NCI-H226 (cell line): Measurements from ENCODE around the gene EIF3CL.
"Not testable (repeated sequence)": the region's sequence is repeated elsewhere in the genome, so short reads cannot be mapped to it uniquely, and the experiment has no call there.

Source experiments
- DNase-seq: peaks from one replicate; pipeline ENCODE4 v3.0.0-alpha.2; 2015

Gene EIF3CL

GRCh38 chr16:28403220-28404072 is at the start of gene EIF3CL:
Gene EIF3CL, minus strand, starts transcription at chr16:28403841. Its CDS starts 223 bp downstream, at chr16:28403618.
- not testable (repeated sequence) for DNase-seq

- DNase-seq = not testable (repeated sequence)
These were observed 43.4 kb upstream of the EIF3CL start for GRCh38 chr16:28447081-28447480.

DNA sequence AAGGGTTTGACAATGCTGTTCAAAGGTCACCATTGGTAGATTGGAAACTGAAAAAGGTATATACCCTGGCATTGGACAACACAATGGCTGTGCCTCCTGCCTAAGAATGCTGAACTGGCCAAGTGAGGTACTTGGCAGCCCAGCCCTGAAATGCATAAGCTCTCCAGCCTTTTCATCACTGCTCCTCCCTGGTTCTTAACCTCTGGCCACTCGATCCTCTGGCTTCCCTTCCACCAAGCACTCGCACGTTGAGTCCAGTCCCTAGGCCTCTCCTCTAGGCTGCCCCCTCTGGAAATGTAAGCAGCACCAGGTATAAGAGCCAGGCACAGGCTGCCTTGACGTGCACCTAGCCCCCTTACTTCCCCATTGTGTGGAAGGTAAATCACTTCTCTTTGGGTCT is 42.7 kb upstream of the EIF3CL start:
- DNase-seq = not testable (repeated sequence)

DNA sequence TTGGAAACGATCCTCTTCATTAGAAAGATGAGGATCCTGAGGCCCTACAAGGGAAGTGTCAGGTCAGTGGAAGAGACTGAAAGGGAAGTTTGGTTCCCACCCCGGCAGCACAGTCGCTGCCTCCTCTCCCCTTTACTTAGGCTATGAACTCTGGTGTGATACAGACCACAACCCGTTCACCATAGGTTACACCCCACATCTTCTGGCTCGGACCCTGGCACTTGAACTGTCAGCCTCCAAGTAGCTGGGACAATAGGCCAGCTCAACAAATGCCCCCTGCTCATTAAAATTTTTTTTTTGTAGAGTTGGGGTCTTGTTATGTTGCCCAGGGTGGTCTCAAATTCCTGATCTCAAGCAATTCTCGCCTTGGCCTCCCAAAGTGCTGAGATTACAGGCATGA is 40.3 kb upstream of the EIF3CL start:
- not testable (repeated sequence) for DNase-seq

DNA sequence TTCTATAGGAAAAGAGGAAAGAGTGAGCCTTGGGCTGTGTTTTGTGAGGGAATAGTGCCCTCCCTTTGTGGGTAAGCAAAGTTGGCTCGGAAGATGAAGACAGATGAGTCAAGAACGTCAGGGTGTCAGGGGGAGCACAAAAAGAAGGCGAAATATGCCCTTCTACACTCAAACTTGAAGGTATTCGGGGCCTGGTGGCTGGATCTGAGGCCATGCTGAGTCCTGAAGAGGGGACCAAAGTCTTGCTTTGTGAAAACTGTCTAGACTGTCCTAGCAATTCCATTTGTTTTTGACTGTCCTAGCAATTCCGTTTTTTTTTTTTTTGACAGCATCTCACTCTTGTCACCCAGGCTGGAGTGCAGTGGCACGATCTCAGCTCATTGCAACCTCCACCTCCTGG is 35.3 kb upstream of the EIF3CL start:
- DNase-seq = not testable (repeated sequence)

GRCh38 chr16:28435340-28435739 is 31.7 kb upstream of the EIF3CL start:
- DNase-seq = not testable (repeated sequence)

DNA sequence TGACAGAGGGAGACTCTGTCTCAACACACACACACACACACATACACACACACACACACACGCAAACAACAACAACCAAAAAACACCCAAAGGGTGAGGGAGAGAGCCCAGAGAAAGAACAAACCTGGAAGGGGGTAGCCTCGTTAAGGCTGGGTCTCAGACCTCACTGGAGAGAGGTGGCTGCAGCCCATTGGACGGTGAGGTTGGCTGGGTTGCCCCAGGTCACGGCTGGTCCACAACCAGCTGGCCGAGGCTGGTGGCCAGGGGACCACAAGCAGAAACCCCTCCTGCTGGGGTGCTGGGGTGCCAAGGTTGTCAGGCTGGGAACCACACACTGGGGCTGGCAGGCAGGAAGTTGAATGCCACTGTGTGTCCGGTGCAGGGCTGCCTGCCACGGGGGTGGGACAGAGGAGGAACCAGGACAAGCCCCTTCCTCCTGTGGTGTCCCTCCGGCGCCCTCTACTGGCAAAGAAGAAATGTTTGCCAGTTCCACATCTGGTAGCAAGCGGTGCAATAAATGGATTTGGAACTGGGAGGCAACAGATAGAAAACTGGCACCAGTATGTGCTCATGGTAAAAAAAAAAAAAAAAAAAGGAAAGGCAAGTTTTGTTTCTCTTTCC is 22.5 kb upstream of the EIF3CL start:
- DNase-seq = not testable (repeated sequence)

DNA sequence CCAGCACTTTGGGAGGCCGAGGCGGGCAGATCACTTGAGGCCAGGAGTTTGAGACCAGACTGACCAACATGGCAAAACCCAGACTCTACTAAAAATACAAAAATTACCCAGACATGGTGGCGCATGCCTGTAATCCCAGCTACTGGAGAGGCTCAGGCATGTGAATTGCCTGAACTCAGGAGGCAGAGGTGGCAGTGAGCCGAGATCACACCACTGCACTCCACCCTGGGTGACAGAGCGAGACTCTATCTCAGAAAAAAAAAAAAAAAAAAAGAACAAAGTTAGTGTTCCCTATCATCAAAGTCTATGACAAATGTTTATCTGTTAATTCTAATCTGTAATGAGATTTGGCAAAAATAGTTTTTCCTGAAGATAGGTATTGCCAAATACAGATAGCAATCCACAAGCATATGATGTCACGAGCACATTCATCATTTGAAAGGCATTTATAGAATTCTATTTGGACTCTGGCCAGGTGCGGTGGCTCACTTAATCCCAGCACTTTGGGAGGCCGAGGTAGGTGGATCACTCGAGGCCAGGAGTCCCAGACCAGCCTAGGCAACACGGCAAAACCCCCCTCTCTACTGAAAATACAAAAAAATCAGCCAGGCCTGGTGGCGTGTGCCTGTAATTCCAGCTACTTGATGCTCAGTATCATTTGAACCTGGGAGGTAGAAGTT is 17.6 kb upstream of the EIF3CL start:
- not testable (repeated sequence) for DNase-seq

GRCh38 chr16:28417033-28417432 is 13.4 kb upstream of the EIF3CL start:
- not testable (repeated sequence) for DNase-seq

- not testable (repeated sequence) for DNase-seq
These were observed 10.9 kb upstream of the EIF3CL start for GRCh38 chr16:28414530-28414929.

DNA sequence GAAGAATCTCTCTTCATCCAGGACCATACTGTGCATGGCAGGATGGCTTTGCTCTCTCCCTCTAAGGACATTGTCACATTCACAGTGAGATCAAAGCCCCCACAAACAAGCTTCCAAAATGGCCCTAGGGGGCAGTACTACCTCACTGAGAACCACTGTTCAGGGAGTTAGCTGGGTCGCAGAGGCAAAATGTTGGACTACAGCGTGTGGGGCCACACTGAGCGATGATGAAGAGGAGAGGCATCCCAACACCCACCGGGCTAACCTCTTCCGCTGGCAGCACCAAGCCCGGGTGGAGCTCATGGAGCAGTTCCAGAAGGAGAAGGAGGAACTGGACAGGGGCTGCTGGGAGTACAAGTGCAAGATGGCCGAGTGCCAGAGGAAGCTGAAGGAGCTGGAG is 9.9 kb upstream of the EIF3CL start:
- DNase-seq = not testable (repeated sequence)

DNA sequence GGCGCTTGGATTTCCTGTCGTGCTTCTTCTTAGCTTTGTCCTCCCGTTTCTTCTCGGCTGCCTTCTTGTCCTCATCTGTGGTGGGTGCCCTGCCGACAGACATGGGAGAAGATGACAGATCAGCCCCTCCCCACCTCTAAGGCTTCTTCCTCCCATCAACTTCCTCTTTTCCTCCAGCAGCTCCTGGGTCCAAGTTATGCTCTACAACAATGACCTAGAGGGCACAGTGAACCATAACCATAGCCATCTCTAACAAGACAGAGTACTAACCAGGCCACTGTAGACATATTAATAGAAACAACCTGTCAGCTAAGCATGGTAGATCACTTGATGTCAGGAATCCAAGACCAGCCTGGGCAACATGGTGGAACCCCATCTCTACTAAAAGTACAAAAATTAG is 11.6 kb downstream of the EIF3CL start:
- DNase-seq = not testable (repeated sequence)

DNA sequence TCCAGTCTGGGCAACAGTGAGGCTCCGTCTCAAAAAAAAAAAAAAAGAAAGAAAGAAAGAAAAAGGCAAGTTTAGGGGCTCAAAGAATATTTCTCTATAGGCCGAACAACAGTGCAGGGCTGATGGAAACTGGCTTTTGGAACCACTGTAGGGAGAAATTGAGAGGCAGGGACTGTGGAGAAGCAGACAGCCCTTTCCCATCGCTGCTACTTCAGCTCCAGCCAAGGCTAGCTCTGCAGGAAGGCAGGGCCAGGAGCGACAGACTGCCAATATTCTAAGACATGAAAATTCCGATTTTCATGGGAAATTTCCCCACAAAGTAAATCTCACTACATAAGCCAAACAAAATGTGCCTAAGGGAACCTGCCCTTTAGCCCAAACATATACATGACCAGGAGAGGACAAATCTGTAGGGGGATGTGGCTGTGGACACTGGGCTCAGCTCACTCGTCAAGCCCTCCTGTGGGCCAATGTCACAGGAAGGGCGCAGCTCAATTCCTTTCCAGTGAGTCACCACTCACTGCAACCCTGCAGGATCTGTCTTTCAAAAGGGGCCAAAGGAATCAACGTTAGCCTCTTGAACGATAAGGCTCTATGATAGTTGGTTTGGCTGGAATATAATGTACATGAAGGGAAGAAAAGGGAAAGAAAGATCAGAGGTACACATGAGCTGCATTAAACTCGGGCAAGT is 21.3 kb downstream of the EIF3CL start:
- DNase-seq = not testable (repeated sequence)

- DNase-seq = not testable (repeated sequence)
These were observed 25.8 kb downstream of the EIF3CL start for GRCh38 chr16:28377822-28378221.

DNA sequence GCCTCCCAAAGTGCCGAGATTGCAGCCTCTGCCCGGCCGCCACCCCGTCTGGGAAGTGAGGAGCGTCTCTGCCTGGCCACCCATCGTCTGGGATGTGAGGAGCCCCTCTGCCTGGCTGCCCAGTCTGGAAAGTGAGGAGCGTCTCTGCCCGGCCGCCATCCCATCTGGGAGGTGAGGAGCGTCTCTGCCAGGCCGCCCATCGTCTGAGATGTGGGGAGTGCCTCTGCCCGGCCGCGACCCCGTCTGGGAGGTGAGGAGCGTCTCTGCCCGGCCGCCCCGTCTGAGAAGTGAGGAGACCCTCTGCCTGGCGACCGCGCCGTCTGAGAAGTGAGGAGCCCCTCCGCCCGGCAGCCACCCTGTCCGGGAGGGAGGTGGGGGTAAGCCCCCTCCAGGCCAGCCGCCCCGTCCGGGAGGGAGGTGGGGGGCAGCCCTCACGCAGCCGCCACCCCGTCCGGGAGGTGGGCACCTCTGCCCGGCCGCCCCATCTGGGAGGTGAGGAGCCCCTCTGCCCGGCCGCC is 26.5 kb downstream of the EIF3CL start:
- not testable (repeated sequence) for DNase-seq

- not testable (repeated sequence) for DNase-seq
These were observed 28.5 kb downstream of the EIF3CL start for GRCh38 chr16:28375115-28375514.

- DNase-seq = not testable (repeated sequence)
These were observed 29.4 kb downstream of the EIF3CL start for GRCh38 chr16:28374281-28374680.

DNA sequence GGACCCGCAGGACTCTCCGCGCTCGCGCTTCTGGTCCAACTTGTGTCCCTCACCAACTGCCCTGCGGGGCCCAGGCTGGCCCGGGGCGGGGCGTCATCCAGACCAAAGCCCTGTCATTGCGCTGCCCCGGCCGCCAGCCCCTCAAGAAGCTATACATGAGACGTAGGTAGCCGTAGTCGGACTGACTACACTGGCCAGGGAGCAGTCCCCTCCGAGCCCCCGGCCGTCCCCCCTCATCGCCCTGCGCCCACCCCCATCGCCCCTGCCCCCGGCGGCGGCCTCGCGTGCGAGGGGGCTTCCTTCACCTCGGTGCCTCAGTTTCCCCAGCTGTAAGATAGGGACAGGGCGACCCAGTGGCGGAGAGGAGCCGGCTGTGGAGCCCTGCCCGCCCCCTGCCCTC is 35.7 kb downstream of the EIF3CL start:
- not testable (repeated sequence) for DNase-seq

DNA sequence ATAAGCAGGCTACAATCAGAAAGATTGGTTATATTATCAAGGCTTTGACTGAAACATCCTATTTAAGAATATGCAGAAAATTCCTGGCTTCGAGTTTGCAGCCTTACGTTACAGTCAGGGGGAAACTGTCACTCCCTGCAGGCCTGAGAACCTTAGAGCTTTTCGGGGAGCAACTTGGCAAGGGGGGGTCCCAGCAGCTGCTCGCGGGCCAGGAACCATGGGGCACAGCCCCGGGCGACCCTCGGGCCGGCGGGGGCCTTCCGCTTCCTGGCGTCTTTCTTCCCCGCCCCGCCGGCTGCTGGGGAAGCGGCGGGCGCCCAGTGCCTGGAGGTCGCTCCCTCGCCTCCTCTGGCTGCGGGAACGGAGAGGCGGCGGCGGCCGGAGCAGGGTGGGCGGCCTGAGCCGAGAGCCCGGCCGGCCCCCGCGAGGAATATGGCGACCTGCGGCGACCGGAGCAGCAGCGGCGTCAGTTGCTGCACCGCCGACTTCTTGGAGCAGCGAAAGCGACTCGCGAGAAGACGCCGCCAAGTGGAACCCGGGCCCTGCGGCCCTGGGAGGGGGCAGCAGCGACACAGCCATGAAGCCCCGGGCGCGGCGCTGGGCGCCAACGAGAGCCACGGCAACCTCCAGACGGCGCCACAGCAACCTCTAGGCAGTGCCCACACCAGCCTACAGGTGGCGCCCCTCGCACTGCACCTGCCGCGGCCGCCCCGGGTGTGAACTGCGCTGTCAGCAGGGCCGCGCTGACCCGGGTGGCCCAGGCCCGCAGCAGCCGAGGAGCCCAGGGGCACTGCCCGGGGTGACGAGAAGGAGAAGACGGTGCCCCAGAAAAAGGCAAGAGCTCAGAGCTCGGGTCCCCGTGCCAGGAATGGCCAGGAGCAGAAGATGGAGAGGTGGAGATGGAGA is 39.1 kb downstream of the EIF3CL start:
- not testable (repeated sequence) for DNase-seq

GRCh38 chr16:28363408-28363807 is 40.2 kb downstream of the EIF3CL start, which contains the start of gene NPIPB6:
Gene NPIPB6, minus strand, starts transcription at chr16:28363508. Its CDS starts 686 bp downstream, at chr16:28362822.
- DNase-seq = not testable (repeated sequence)

DNA sequence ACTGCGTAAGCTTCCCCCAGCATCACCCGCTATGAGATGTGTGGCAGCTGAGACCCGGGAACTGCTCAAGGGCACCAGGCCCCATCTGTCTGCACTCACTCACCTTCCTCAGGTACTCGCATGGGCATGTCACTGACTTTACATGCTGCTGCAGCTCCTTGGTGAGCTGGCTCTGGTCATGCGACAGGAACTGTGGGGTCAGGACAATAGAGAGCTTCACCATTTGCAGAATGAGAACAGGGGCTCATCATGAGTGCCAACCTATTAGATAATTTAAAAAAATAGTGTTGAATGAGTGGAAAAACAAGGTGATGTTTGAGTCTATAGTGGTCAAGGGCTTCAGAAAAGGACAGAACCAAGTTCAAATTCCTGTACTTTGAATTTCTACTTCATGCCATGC is 41.0 kb downstream of the EIF3CL start:
- not testable (repeated sequence) for DNase-seq
